DOHH2 (cell line): Measurements from ENCODE around the gene S100A4.

ENCODE experiments used
- H3F3A ChIP-seq: fragments of 200-600 bp; sonication (generic), shearing (Covaris generic); 2 replicates; pipeline ENCODE4 v1.6.0; 2016; ENCODE audit warnings: antibody characterized with exemption, mild to moderate bottlenecking; ENCODE audit not compliant: control insufficient read depth, insufficient read depth
- H3K27ac ChIP-seq: fragments of 200-600 bp; sonication (generic); 2 replicates; pipeline ENCODE4 v1.5.1; 2014; ENCODE audit warnings: low read depth, mild to moderate bottlenecking, low read length, moderate library complexity
- H3K27me3 ChIP-seq: fragments of 200-600 bp; sonication (generic); 2 replicates; pipeline ENCODE4 v1.6.1; 2014; ENCODE audit warnings: mild to moderate bottlenecking, low read length, mixed read lengths; ENCODE audit not compliant: control insufficient read depth
- H3K36me3 ChIP-seq: fragments of 200-600 bp; sonication (generic); 2 replicates; pipeline ENCODE4 v1.6.1; 2014; ENCODE audit warnings: mild to moderate bottlenecking, low read length, moderate library complexity, mixed read lengths; ENCODE audit not compliant: control insufficient read depth
- H3K4me1 ChIP-seq: fragments of 200-600 bp; sonication (generic); 2 replicates; pipeline ENCODE4 v1.6.1; 2014; ENCODE audit warnings: mild to moderate bottlenecking, low read length, mixed read lengths; ENCODE audit not compliant: control insufficient read depth
- H3K4me2 ChIP-seq: fragments of 200-600 bp; sonication (generic); 2 replicates; pipeline ENCODE4 v1.6.0; 2014; ENCODE audit warnings: mild to moderate bottlenecking, low read length, moderate library complexity
- H3K4me3 ChIP-seq: fragments of 200-600 bp; sonication (generic); 2 replicates; pipeline ENCODE4 v1.5.1; 2014; ENCODE audit warnings: mild to moderate bottlenecking, low read length, mixed read lengths
- H3K79me2 ChIP-seq: fragments of 200-600 bp; sonication (generic); 2 replicates; pipeline ENCODE4 v1.6.1; 2014; ENCODE audit warnings: mild to moderate bottlenecking, low read length, mixed read lengths; ENCODE audit not compliant: control insufficient read depth
- H3K9me2 ChIP-seq: fragments of 200-600 bp; sonication (generic); replicated peaks from 2 replicates; pipeline ENCODE4 v1.6.1; 2014; ENCODE audit warnings: mild to moderate bottlenecking, low read length, mixed read lengths; ENCODE audit not compliant: control insufficient read depth
- H3K9me3 ChIP-seq: fragments of 200-600 bp; sonication (generic); 2 replicates; pipeline ENCODE4 v1.6.1; 2014; ENCODE audit warnings: antibody characterized with exemption, low read length, mixed read lengths; ENCODE audit not compliant: control insufficient read depth, insufficient read depth
- H4K20me1 ChIP-seq: fragments of 200-600 bp; sonication (generic); 2 replicates; pipeline ENCODE4 v1.6.0; 2014; ENCODE audit warnings: low read depth, mild to moderate bottlenecking, antibody characterized with exemption, low read length, moderate library complexity; ENCODE audit not compliant: control insufficient read depth, insufficient read depth
- CTCF ChIP-seq: fragments of 200-600 bp; sonication (generic); IDR thresholded peaks from one replicate; pipeline ENCODE4 v1.5.1; 2014; ENCODE audit warnings: antibody characterized with exemption, mild to moderate bottlenecking, low read depth, low read length; ENCODE audit not compliant: poor library complexity, severe bottlenecking
- EZH2phosphoT487 ChIP-seq: fragments of 200-600 bp; sonication (generic); IDR thresholded peaks from 2 replicates; pipeline ENCODE4 v1.6.1; 2017; ENCODE audit warnings: borderline replicate concordance, mild to moderate bottlenecking, antibody characterized with exemption, low read length, moderate library complexity, mixed read lengths

S100A4 gene

GRCh38 chr1:153515504-153516394 is 29.9 kb downstream of the S100A4 start:
- peaks cover 4% of the 10 kb centered on the region; the same call in 1 of the 2 replicates for H3K4me1 ChIP-seq
- no peak for TF ChIP-seq EZH2phosphoT487
- H3K27me3 ChIP-seq: 0 out of 2 replicates have a peak, but pooled peaks cover 3% of the 10 kb centered on the region
- no peaks in the 10 kb centered on the region for H4K20me1 ChIP-seq
- no peaks in the 10 kb centered on the region for H3K9me2 ChIP-seq
- H3K4me2 ChIP-seq: no peak overlapping the region
- H3K9me3 ChIP-seq: no peaks in the 10 kb centered on the region
- H3K79me2 ChIP-seq: no peaks in the 10 kb centered on the region
- no peak overlapping the region for H3K27ac ChIP-seq
- no peaks in the 10 kb centered on the region for H3K36me3 ChIP-seq
- no peaks in the 10 kb centered on the region for H3F3A ChIP-seq
- H3K4me3 ChIP-seq: no peak overlapping the region

GRCh38 chr1:153513666-153514065 is 31.9 kb downstream of the S100A4 start:
- no peaks in the 10 kb centered on the region for H3F3A ChIP-seq
- no peaks in the 10 kb centered on the region for H3K9me2 ChIP-seq
- no peaks in the 10 kb centered on the region for H3K79me2 ChIP-seq
- H3K4me3 ChIP-seq: no peak overlapping the region
- H3K27me3 ChIP-seq: 0 out of 2 replicates have a peak, but pooled peaks cover 3% of the 10 kb centered on the region
- no peaks in the 10 kb centered on the region for H3K9me3 ChIP-seq
- peaks cover 5% of the 10 kb centered on the region; the same call in 1 of the 2 replicates for H3K4me1 ChIP-seq
- no peak overlapping the region for H3K27ac ChIP-seq
- H4K20me1 ChIP-seq: no peaks in the 10 kb centered on the region
- no peak overlapping the region for H3K4me2 ChIP-seq
- no peaks in the 10 kb centered on the region for H3K36me3 ChIP-seq
- TF ChIP-seq CTCF (no peak), EZH2phosphoT487 (no peak)

- 0 out of 2 replicates have a peak, but pooled peaks cover 3% of the 10 kb centered on the region for H3K27me3 ChIP-seq
- TF ChIP-seq EZH2phosphoT487: no peak
- TF ChIP-seq CTCF: no peak
These were observed 32.6 kb downstream of the S100A4 start for GRCh38 chr1:153513023-153513422.

GRCh38 chr1:153510984-153511410 is 34.6 kb downstream of the S100A4 start:
- Histone ChIP-seq H3K27me3 (0 out of 2 replicates have a peak, but pooled peaks cover under 1% of the 10 kb centered on the region), H3K4me2 (no peak overlapping the region), H3K27ac (no peak overlapping the region), H3K36me3 (no peaks in the 10 kb centered on the region), H3K4me3 (no peak overlapping the region), H3K4me1 (peaks cover 5% of the 10 kb centered on the region; the same call in 1 of the 2 replicates), H3K9me2 (no peaks in the 10 kb centered on the region), H3K79me2 (no peaks in the 10 kb centered on the region), H3K9me3 (no peaks in the 10 kb centered on the region), H3F3A (no peaks in the 10 kb centered on the region), H4K20me1 (no peaks in the 10 kb centered on the region)
- TF ChIP-seq EZH2phosphoT487 (no peak), CTCF (peak; percentile 86)

More at GRCh38 chr1:153513023-153513422, 32.6 kb downstream of the S100A4 start:
- H3K36me3 ChIP-seq: no peaks in the 10 kb centered on the region
- peaks cover 5% of the 10 kb centered on the region; the same call in 1 of the 2 replicates for H3K4me1 ChIP-seq
- H3K9me2 ChIP-seq: no peaks in the 10 kb centered on the region
- H3F3A ChIP-seq: no peaks in the 10 kb centered on the region
- no peak overlapping the region for H3K4me2 ChIP-seq
- no peak overlapping the region for H3K27ac ChIP-seq
- H4K20me1 ChIP-seq: no peaks in the 10 kb centered on the region
- H3K79me2 ChIP-seq: no peaks in the 10 kb centered on the region
- no peak overlapping the region for H3K4me3 ChIP-seq
- H3K9me3 ChIP-seq: no peaks in the 10 kb centered on the region
